Measurements from ENCODE around the gene MAN1B1. TPM values are rescaled to one million over a fixed set of nuclear protein-coding genes. Genes with fewer than 3 reads are reported as not detected.
A peak's percentile ranks its signal among the peaks of the same experiment; 100 is the strongest.

MAN1B1 gene
- total RNA-seq, 1 donor from 2014 or later = 59.5 TPM

- DNase-seq = peak; percentile 26
Observed at GRCh38 chr9:137085920-137086530, 760 bp upstream of the MAN1B1 start.

DNA sequence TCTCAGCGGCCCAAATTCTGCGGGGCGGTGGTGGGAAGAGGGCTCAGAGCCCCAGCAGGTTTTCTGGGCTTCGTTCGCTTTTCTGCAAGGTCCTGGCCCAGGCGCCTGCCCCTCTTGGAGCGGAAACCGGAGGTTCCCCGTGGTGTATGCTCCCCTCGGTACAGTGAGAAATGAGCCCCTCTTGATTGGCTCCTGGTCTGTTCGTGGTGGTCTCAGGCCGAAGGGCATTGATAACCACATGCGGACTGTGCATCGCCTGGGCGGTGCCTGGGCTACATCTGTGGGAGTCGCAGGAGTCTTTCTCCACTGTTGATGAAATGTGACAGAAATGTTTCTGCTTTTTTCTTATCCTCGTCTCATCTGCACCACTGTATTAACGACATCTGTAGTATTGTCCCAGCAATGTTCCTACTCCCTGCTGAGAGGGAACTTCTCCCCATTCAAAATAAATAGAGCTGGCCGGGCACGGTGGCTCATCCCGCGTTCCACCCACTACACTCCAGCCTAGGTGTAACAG lies 682 bp downstream of the MAN1B1 start:
- DNase-seq = no peak

DNA sequence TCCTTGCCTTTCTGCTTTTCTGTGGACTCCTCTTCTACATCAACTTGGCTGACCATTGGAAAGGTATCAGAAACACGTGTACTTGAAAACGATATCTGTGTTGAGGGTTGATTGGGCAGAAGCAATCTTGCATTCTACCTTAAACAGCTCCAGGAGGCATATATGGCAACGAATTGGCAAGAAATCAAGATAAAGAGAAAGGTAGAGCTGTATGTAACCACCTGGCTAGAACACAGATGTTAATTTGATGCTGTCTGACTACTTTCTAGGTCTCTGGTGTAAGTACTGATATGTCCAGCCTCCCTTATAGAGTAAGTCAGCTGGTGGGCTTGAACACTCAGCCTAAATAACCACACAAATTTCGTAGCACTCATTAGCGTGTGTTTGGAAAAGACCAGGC lies 1.3 kb downstream of the MAN1B1 start:
- DNase-seq = no peak

GRCh38 chr9:137089232-137089947 lies 2.6 kb downstream of the MAN1B1 start:
- no peak for DNase-seq

DNA sequence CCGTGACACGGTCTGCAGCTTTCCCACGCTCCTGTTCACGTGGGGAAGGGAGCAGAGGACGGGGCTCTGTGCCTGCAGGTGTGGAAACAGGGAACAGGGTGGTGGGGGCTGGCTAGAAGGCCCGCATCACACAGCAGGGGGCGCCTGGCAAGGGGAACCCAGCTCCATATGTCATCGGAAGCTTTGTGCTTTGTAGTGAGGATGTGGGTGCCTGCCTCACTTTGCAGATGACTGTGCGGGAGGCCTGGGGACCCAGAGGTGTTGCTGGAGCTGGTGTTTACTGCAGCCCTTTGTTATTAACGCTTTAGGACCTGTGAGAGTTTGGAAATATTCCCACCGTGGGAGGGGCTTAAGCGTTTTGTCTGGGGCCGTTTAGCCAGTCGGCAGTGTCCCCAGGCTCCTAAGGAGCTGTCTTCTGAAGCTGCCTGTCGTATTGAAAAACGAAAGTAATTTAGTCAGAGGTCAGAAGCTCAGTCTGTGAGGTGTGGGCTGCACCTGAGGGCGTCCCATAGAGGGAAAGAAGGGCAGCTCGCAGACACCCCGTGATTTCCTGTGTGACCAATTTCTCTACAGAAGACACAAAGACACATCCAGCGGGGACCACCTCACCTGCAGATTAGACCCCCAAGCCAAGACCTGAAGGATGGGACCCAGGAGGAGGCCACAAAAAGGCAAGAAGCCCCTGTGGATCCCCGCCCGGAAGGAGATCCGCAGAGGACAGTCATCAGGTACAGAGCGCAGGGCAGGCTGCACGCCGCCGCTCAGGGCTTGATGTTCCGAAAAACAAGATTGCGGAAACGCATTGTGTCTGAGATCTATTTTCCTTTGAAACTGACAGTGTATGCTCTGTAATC lies 9.1 kb downstream of the MAN1B1 start:
- no peak for DNase-seq

DNA sequence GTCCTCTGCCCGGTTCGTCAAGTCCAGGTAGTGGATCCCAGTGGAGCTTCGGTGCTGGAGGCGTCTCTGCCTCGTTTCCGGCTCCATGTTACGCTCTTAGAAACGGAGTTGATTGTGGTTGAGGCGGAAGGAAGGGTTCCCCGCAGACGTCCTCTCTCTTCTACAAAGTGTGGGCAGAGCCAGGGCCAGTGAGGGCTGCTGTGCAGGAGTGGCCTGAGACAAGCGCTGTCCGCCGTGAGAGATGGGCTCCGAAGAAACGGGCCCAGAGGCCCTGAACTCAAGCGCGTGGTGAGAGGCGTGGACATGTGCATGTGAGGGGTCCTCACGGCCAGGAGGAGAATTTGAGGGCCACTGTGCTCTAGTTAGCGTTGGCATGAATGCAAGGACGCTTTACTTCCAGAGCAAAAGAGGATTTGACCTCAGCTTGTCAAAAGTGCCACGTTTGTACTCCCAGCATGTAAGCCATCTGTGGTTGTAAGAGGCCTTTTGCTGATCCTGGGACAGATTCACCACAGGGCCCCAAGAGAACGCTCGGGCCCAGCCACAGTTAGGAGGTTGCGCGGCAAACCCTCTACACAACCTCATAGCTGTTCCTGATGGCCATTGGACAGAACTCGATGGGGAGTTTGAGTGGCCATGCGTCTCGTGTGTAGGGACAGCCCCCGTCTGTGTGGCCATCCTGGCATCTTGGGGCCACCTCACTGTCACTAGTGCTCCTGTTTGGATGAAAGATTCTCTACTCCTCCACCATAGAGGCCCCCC lies 10.2 kb downstream of the MAN1B1 start:
- no peak for DNase-seq

DNA sequence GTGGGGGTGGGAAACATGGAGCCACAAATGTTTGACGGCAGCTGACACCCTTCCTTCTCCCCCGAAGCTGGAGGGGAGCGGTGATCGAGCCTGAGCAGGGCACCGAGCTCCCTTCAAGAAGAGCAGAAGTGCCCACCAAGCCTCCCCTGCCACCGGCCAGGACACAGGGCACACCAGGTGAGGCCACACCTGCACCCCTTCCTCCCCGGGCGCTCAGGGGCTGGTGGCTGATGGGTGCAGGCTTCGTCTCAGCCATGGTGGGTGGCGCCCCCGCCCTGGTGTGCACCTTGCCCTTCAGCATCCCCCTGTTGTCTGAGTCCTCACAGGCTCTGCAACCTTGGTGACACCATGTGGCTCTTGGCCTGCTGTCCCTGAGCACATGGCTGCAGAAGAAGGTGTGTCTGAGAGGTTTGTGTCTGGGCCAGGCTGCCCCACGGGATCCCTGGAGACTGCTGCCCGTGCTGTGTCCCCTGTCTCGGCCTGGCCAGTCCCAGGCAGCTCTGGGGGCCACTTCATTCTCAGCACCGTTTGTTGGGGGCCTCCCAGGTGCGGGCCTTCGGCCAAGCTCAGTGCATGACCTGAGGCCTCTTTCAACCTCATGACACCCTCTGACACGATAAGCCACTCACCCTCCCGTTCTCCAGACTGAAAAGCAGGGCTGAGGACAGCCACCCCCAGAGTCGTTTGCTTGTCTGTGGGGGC lies 11.1 kb downstream of the MAN1B1 start:
- DNase-seq = no peak

DNA sequence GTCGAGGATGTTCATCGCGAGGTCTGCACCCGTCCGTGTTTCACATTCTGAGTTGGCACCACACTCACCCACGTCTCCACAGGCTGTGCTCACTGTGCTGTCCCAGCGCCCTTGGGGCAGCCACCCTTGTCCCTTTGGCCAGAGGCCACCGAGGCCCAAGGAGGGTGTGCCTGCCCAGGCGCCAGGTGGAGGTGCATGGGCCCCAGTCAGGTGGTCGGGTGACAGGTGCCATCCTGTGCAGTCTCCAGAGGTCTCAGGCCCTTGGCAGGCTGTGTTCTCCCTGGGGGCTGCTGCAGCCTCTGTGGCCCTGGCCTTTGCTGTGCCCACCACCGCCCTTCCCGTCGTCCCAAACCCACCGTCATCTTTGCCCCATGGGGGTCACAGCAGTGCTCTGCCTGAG lies 12.4 kb downstream of the MAN1B1 start:
- no peak for DNase-seq

DNA sequence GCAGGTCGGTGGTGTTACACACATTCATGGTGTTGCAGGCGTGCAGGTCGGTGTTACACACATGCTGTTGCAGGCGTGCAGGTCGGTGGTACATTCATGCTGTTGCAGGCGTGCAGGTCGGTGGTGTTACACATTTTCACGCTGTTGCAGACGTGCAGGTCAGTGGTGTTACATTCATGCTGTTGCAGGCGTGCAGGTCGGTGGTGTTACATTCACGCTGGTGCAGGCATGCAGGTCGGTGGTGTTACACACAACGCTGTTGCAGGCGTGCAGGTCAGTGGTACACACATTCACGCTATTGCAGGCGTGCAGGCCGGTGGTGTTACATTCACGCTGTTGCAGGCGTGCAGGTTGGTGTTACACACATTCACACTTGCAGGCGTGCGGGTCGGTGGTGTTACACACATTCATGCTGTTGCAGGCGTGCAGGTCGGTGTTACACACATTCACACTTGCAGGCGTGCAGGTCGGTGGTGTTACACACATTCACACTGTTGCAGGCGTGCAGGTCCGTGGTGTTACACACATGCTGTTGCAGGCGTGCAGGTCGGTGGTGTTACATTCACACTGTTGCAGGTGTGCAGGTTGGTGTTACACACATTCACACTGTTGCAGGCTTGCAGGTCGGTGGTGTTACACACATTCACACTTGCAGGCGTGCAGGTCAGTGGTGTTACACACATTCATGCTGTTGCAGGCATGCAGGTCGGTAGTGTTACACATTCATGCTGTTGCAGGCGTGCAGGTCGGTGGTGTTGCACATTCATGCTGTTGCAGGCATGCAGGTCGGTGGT lies 16.6 kb downstream of the MAN1B1 start:
- DNase-seq = no peak

DNA sequence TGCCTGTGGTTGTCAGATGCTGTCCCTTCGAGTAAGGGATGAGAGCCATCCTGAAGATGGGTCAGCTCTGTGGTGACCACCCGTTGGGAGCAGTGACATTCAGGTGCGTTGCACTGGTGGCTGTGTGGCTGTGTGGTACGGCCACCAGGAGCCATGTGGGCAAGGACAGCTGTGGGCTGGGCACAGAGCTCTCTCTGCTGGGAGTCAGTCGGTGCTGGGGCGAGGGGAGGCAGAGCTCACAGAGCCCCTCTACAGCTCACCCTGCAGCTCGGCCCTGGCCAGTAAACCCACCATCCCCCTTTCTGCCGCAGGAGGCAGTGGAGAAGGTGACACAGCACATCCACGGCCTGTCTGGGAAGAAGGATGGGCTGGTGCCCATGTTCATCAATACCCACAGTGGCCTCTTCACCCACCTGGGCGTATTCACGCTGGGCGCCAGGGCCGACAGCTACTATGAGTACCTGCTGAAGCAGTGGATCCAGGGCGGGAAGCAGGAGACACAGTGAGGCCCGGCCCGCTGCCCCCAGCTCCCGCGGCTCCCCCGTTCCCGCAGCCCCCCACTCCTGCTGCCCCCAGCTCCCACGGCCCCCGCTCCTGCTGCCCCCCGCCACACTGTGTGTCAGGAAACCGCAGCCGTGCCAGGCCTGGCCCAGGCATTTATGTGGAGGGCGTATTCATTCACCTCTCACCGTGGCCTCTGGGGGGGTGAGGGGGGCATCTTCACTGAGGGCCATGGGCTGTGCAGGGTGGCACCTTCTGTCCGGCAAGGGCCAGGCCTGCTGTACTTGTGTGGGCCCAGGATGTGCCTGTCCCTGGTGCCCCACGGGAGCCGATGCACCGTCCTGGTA lies 19.3 kb downstream of the MAN1B1 start:
- DNase-seq = no peak

GRCh38 chr9:137106662-137107250 lies 20.0 kb downstream of the MAN1B1 start:
- DNase-seq = no peak

- DNase-seq = no peak
Observed at GRCh38 chr9:137107312-137107921, 20.6 kb downstream of the MAN1B1 start.

DNA sequence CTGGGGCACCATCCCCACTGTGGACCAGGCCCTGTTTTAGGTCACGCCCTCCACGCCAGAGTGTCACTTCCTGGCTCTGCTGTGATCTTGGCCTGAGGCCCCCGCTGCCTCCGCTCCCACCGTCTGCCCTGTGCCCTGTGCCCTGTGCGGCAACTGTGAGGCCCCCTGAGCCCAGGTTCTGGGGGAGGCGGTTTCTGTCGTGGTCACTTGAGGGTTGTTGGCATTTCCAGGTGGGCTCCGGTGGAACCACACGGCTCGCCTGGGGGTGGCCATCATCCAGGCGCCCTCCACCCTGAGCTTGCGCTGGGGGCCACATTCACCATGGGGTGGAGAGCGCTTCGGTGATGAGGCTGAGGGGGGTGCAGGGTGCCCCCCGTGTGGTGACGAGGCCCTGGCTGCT lies 21.2 kb downstream of the MAN1B1 start:
- DNase-seq = no peak

- no peak for DNase-seq
Observed at GRCh38 chr9:137108608-137109249, 21.9 kb downstream of the MAN1B1 start.

GRCh38 chr9:137109250-137110146 lies 22.7 kb downstream of the MAN1B1 start:
- DNase-seq = no peak

GRCh38 chr9:137110147-137110910 lies 23.5 kb downstream of the MAN1B1 start:
- DNase-seq = no peak

Measured in tongue (tissue), 2 donors.